Measurements from ENCODE around the gene SAMD9L. TPM values are rescaled to one million over a fixed set of nuclear protein-coding genes. Genes with fewer than 3 reads are reported as not detected.

SAMD9L gene
- total RNA-seq, 6 experiments from 2014 or later, result 4.3 to 9.9 (median 7.8) TPM

DNA sequence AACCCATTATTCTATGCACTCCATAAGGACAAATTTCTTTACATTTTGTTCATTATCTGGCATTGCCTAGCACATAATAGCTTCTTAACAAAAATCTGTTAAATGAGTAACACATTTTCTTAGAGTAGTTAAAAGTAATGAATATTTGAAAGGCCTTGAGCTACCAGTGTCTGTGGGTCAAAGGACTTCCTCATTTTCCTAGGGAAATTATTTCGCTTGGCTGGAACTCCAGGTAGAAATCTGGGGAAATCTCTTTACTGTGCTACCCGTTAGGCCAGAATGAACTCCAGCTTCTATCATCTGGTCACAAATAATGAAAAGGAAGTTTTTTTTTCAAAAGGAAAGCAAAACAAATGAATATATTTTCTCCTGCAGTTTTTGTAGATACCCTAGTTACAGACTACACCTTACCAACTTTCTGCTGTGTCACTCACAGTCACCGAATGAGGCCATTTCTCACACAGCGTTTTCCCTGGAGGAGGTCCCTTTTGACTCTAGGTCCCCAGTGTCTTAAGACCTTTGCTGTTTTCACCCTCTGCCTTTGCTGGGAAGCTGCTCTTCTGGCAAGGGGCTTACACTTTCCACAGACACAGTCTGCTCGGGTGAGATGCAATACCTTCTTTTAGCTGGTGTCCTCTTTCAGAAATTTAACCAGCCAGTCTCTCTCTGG, 1.6 kb downstream of the SAMD9L start:
- H3K4me1 Mint-ChIP-seq (ENCODE audit: low read depth), result peaks cover 55% of the 10 kb centered on the region
- peak overlapping the region; percentile 90 for H3K4me3 Mint-ChIP-seq
- no peaks in the 10 kb centered on the region; the same call in none of the 2 replicates for H3K27me3 Mint-ChIP-seq (ENCODE audit: insufficient read depth)
- TF ChIP-seq, protein P1, sequence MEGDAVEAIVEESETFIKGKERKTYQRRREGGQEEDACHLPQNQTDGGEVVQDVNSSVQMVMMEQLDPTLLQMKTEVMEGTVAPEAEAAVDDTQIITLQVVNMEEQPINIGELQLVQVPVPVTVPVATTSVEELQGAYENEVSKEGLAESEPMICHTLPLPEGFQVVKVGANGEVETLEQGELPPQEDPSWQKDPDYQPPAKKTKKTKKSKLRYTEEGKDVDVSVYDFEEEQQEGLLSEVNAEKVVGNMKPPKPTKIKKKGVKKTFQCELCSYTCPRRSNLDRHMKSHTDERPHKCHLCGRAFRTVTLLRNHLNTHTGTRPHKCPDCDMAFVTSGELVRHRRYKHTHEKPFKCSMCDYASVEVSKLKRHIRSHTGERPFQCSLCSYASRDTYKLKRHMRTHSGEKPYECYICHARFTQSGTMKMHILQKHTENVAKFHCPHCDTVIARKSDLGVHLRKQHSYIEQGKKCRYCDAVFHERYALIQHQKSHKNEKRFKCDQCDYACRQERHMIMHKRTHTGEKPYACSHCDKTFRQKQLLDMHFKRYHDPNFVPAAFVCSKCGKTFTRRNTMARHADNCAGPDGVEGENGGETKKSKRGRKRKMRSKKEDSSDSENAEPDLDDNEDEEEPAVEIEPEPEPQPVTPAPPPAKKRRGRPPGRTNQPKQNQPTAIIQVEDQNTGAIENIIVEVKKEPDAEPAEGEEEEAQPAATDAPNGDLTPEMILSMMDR (IDR thresholded peaks at IDR 0.05), result no peak
- DNase-seq, result no peak
- no peaks in the 10 kb centered on the region for H3K9me3 Mint-ChIP-seq
- H3K27ac Mint-ChIP-seq, result peak overlapping the region; percentile 82
- H3K36me3 Mint-ChIP-seq (ENCODE audit: low read depth), result no peaks in the 10 kb centered on the region; the same call in 1 of the 2 replicates

DNA sequence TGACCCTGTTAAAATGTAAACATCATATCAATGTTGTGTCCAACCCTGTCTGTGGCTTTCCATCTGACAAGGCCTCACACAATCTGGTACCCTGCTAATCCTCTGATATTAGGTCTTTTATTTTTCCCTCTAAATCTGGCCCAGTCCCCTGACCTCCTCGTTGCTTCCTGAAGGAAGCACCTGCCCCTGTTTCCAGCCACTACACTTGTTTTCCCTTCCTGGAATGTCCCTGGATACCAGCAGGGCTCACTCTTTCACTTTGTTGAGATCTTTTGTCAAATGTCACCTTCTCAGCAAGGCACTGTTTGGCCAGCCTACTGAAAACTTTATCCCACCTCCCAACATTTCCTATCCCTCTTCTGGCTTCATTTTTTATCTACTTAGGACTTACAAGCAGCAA, 2.1 kb downstream of the SAMD9L start:
- TF ChIP-seq, protein P1 (IDR thresholded peaks at IDR 0.05), result no peak
- H3K27ac Mint-ChIP-seq, result no peak overlapping the region
- peaks cover 55% of the 10 kb centered on the region for H3K4me1 Mint-ChIP-seq (ENCODE audit: low read depth)
- no peaks in the 10 kb centered on the region for H3K9me3 Mint-ChIP-seq
- no peaks in the 10 kb centered on the region; the same call in 1 of the 2 replicates for H3K36me3 Mint-ChIP-seq (ENCODE audit: low read depth)
- no peaks in the 10 kb centered on the region; the same call in 1 of the 2 replicates for H3K27me3 Mint-ChIP-seq (ENCODE audit: insufficient read depth)
- H3K4me3 Mint-ChIP-seq, result no peak overlapping the region
- DNase-seq, result no peak

DNA sequence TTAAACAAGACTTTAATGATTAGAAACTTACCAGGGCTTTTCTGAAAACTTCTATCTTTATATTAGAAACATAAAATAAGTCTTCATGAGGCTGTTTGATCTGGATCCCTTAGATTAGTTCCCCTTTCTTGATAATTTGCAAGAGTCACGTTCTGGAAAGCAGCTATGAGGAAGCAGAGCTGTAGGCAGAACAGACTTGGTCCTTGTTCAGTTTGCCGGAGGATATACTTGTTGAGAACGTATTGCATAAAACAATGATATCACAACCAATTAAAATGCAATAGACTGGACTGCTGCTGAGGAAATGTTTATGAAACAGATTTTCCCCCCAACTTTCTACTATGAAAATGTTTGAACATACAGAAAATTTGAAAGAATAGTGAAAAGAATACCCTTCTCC, 2.8 kb downstream of the SAMD9L start:
- H3K36me3 Mint-ChIP-seq (ENCODE audit: low read depth), result no peaks in the 10 kb centered on the region; the same call in 1 of the 2 replicates
- peaks cover 48% of the 10 kb centered on the region for H3K4me1 Mint-ChIP-seq (ENCODE audit: low read depth)
- no peak overlapping the region for H3K4me3 Mint-ChIP-seq
- DNase-seq, result peak; percentile 19
- H3K27me3 Mint-ChIP-seq (ENCODE audit: insufficient read depth), result no peaks in the 10 kb centered on the region; the same call in 1 of the 2 replicates
- no peaks in the 10 kb centered on the region for H3K9me3 Mint-ChIP-seq
- H3K27ac Mint-ChIP-seq, result no peak overlapping the region
- TF ChIP-seq, protein P1 (IDR thresholded peaks at IDR 0.05), result no peak

DNA sequence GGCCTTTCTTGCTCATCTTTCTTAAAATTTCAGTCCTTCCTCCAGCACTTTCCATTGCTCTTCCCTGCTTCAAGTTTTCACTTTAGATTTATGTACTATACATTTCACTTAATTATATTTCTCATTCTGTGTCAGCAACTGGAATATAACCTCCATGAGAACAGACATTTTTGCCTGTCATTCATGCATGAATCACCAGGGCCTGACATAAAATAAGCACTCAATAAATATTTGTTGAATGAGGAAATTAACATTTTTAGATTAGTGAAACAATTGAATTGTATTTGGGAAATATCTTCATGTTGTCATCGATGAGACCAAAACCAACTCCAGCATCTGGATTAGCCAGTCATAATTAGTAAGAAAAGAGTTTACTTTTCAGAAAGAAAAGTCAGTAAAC, 6.1 kb downstream of the SAMD9L start:
- no peak overlapping the region for H3K4me3 Mint-ChIP-seq
- no peaks in the 10 kb centered on the region for H3K36me3 Mint-ChIP-seq (ENCODE audit: low read depth)
- no peak for DNase-seq
- H3K27ac Mint-ChIP-seq, result no peak overlapping the region
- no peaks in the 10 kb centered on the region; the same call in 1 of the 2 replicates for H3K27me3 Mint-ChIP-seq (ENCODE audit: insufficient read depth)
- TF ChIP-seq, protein P1 (IDR thresholded peaks at IDR 0.05), result no peak
- H3K9me3 Mint-ChIP-seq, result no peaks in the 10 kb centered on the region
- peaks cover 18% of the 10 kb centered on the region for H3K4me1 Mint-ChIP-seq (ENCODE audit: low read depth)

DNA sequence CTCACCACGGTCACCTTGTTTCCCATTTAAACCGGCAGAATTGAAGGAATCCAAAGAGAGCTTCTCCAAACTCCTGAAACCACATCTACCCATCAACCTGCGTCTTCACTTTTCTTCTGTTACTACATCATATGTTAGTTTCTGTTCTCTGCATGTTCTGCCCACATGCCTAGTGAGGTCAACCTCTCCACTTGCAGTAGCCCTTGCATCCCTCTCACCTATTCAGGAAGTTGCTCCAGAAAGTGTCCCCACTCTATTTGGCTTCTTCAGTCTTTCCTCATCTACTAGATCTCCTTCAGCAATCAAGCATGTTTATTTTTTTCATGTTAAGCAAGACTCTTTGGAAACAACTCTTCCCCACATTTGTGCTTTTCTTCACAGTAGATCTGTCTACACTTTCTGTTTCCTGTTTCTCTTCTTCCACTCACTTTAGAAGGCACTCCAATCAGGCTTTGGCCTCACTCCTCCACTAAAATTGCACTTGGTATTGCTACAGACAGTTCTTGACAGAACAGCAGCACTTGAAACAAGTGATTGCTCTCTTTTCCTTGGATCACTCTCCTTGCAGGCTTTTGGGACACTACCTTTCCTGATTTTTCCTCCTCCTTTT, 7.5 kb downstream of the SAMD9L start:
- no peaks in the 10 kb centered on the region for H3K9me3 Mint-ChIP-seq
- H3K4me3 Mint-ChIP-seq, result no peak overlapping the region
- DNase-seq, result no peak
- peaks cover 4% of the 10 kb centered on the region; the same call in 1 of the 2 replicates for H3K4me1 Mint-ChIP-seq (ENCODE audit: low read depth)
- H3K27ac Mint-ChIP-seq, result no peak overlapping the region
- H3K27me3 Mint-ChIP-seq (ENCODE audit: insufficient read depth), result no peaks in the 10 kb centered on the region
- H3K36me3 Mint-ChIP-seq (ENCODE audit: low read depth), result peaks cover under 1% of the 10 kb centered on the region
- TF ChIP-seq, protein P1 (IDR thresholded peaks at IDR 0.05), result no peak
